HEK293 (cell line): Measurements from ENCODE around the gene DDR1.

Source experiments
- ATF2 ChIP-seq: fragments of 450-650 bp; formaldehyde crosslinking; IDR thresholded peaks from 2 replicates; pipeline ENCODE4 v1.5.1; 2016; ENCODE audit warnings: missing biosample characterization, missing genetic modification characterization, low read depth
- HOXA7 ChIP-seq: sonication (generic); formaldehyde crosslinking; IDR thresholded peaks from 2 replicates; pipeline ENCODE4 v1.8.1; 2022; ENCODE audit warnings: missing genetic modification reagents, borderline replicate concordance
- KLF16 ChIP-seq: fragments of 450-650 bp; formaldehyde crosslinking; IDR thresholded peaks from 2 replicates; pipeline ENCODE4 v1.5.1; 2017; ENCODE audit warnings: missing biosample characterization, missing genetic modification characterization
- KLF7 ChIP-seq: fragments of 450-650 bp; formaldehyde crosslinking; IDR thresholded peaks from 2 replicates; pipeline ENCODE4 v1.5.1; 2016; ENCODE audit warnings: missing biosample characterization, missing genetic modification characterization, borderline replicate concordance
- KLF8 ChIP-seq: fragments of 450-650 bp; formaldehyde crosslinking; IDR thresholded peaks from 2 replicates; pipeline ENCODE4 v1.5.1; 2016; ENCODE audit warnings: missing biosample characterization, missing genetic modification characterization
- REPIN1 ChIP-seq: fragments of 450-650 bp; formaldehyde crosslinking; IDR thresholded peaks from 2 replicates; pipeline ENCODE4 v1.5.1; 2017; ENCODE audit warnings: missing biosample characterization, missing genetic modification characterization, low read depth
- SCRT2 ChIP-seq: fragments of 450-650 bp; formaldehyde crosslinking; IDR thresholded peaks from 2 replicates; pipeline ENCODE4 v1.5.1; 2016; ENCODE audit warnings: missing biosample characterization, missing genetic modification characterization
- SP2 ChIP-seq: fragments of 450-650 bp; formaldehyde crosslinking; IDR thresholded peaks from 2 replicates; pipeline ENCODE4 v1.5.1; 2016; ENCODE audit warnings: missing biosample characterization, missing genetic modification characterization
- SP3 ChIP-seq: fragments of 450-650 bp; formaldehyde crosslinking; IDR thresholded peaks from 2 replicates; pipeline ENCODE4 v1.5.1; 2016; ENCODE audit warnings: missing biosample characterization, missing genetic modification characterization
- SP7 ChIP-seq: fragments of 450-650 bp; formaldehyde crosslinking; IDR thresholded peaks from 2 replicates; pipeline ENCODE4 v1.5.1; 2016; ENCODE audit warnings: missing biosample characterization, missing genetic modification characterization
- WT1 ChIP-seq: fragments of 450-650 bp; formaldehyde crosslinking; IDR thresholded peaks from 2 replicates; pipeline ENCODE4 v1.5.1; 2016; ENCODE audit warnings: missing biosample characterization, missing genetic modification characterization
- ZBTB20 ChIP-seq: fragments of 450-650 bp; formaldehyde crosslinking; IDR thresholded peaks from 2 replicates; pipeline ENCODE4 v1.5.1; 2016; ENCODE audit warnings: missing biosample characterization, missing genetic modification characterization
- ZNF146 ChIP-seq: fragments of 450-650 bp; formaldehyde crosslinking; IDR thresholded peaks from 2 replicates; pipeline ENCODE4 v1.5.1; 2016; ENCODE audit warnings: missing biosample characterization, missing genetic modification characterization
- ZNF148 ChIP-seq: fragments of 450-650 bp; formaldehyde crosslinking; IDR thresholded peaks from 2 replicates; pipeline ENCODE4 v1.5.0; 2017; ENCODE audit warnings: missing biosample characterization, missing genetic modification characterization, borderline replicate concordance
- ZNF155 ChIP-seq: fragments of 450-650 bp; formaldehyde crosslinking; IDR thresholded peaks from 2 replicates; pipeline ENCODE4 v1.5.1; 2016; ENCODE audit warnings: missing biosample characterization, missing genetic modification characterization
- ZNF2 ChIP-seq: fragments of 450-650 bp; formaldehyde crosslinking; IDR thresholded peaks from 2 replicates; pipeline ENCODE4 v1.5.1; 2016; ENCODE audit warnings: missing biosample characterization, missing genetic modification characterization
- ZNF239 ChIP-seq: fragments of 450-650 bp; formaldehyde crosslinking; IDR thresholded peaks from 2 replicates; pipeline ENCODE4 v1.5.1; 2016; ENCODE audit warnings: missing biosample characterization, missing genetic modification characterization
- ZNF266 ChIP-seq: fragments of 450-650 bp; formaldehyde crosslinking; IDR thresholded peaks from 2 replicates; pipeline ENCODE4 v1.5.1; 2016; ENCODE audit warnings: missing biosample characterization, missing genetic modification characterization, low read depth
- ZNF302 ChIP-seq: fragments of 450-650 bp; formaldehyde crosslinking; IDR thresholded peaks from 2 replicates; pipeline ENCODE4 v1.5.1; 2016; ENCODE audit warnings: missing biosample characterization, missing genetic modification characterization, low read depth
- ZNF350 ChIP-seq: fragments of 450-650 bp; formaldehyde crosslinking; IDR thresholded peaks from 2 replicates; pipeline ENCODE4 v1.5.0; 2017; ENCODE audit warnings: missing biosample characterization, mild to moderate bottlenecking, missing genetic modification characterization
- ZNF391 ChIP-seq: fragments of 450-650 bp; formaldehyde crosslinking; IDR thresholded peaks from 2 replicates; pipeline ENCODE4 v1.5.1; 2016; ENCODE audit warnings: low read depth, missing biosample characterization, missing genetic modification characterization, borderline replicate concordance
- ZNF394 ChIP-seq: fragments of 450-650 bp; formaldehyde crosslinking; IDR thresholded peaks from 2 replicates; pipeline ENCODE4 v1.5.1; 2016; ENCODE audit warnings: missing biosample characterization, missing genetic modification characterization, mild to moderate bottlenecking, moderate library complexity, borderline replicate concordance
- ZNF416 ChIP-seq: fragments of 450-650 bp; formaldehyde crosslinking; IDR thresholded peaks from 2 replicates; pipeline ENCODE4 v1.5.1; 2016; ENCODE audit warnings: missing biosample characterization, missing genetic modification characterization
- ZNF473 ChIP-seq: fragments of 450-650 bp; formaldehyde crosslinking; IDR thresholded peaks from 2 replicates; pipeline ENCODE4 v1.5.1; 2017; ENCODE audit warnings: missing biosample characterization, missing genetic modification characterization
- ZNF514 ChIP-seq: fragments of 450-650 bp; formaldehyde crosslinking; IDR thresholded peaks from 2 replicates; pipeline ENCODE4 v1.5.1; 2016; ENCODE audit warnings: missing biosample characterization, missing genetic modification characterization
- ZNF529 ChIP-seq: fragments of 450-650 bp; formaldehyde crosslinking; IDR thresholded peaks from 2 replicates; pipeline ENCODE4 v1.5.1; 2017; ENCODE audit warnings: missing genetic modification characterization, missing biosample characterization; ENCODE audit not compliant: insufficient replicate concordance
- ZNF624 ChIP-seq: fragments of 450-650 bp; formaldehyde crosslinking; IDR thresholded peaks from 2 replicates; pipeline ENCODE4 v1.5.1; 2017; ENCODE audit warnings: missing biosample characterization, missing genetic modification characterization
- ZNF626 ChIP-seq: fragments of 450-650 bp; sonication (Bioruptor Pico); formaldehyde crosslinking; IDR thresholded peaks from 2 replicates; pipeline ENCODE4 v1.5.1; 2018; ENCODE audit warnings: missing biosample characterization, missing genetic modification characterization, inconsistent platforms
- ZNF76 ChIP-seq: fragments of 450-650 bp; formaldehyde crosslinking; IDR thresholded peaks from 2 replicates; pipeline ENCODE4; 2016; ENCODE audit warnings: low read depth, missing biosample characterization, missing genetic modification characterization, borderline replicate concordance
- TF ChIP-seq, protein P1 (sequence below): sonication (generic); formaldehyde crosslinking; IDR thresholded peaks from 2 replicates; pipeline ENCODE4 v1.8.1; 2022; ENCODE audit warnings: mild to moderate bottlenecking, moderate library complexity, missing genetic modification reagents
- TF ChIP-seq, protein P2 (sequence below): fragments of 450-650 bp; formaldehyde crosslinking; optimal IDR thresholded peaks from 2 replicates; pipeline ENCODE3; 2016; ENCODE audit warnings: missing biosample characterization, mild to moderate bottlenecking, missing genetic modification characterization
- TF ChIP-seq, protein P3 (sequence below): fragments of 450-650 bp; formaldehyde crosslinking; IDR thresholded peaks from 2 replicates; pipeline ENCODE4 v1.5.1; 2016; ENCODE audit warnings: missing biosample characterization, missing genetic modification characterization

The DDR1 gene

DNA sequence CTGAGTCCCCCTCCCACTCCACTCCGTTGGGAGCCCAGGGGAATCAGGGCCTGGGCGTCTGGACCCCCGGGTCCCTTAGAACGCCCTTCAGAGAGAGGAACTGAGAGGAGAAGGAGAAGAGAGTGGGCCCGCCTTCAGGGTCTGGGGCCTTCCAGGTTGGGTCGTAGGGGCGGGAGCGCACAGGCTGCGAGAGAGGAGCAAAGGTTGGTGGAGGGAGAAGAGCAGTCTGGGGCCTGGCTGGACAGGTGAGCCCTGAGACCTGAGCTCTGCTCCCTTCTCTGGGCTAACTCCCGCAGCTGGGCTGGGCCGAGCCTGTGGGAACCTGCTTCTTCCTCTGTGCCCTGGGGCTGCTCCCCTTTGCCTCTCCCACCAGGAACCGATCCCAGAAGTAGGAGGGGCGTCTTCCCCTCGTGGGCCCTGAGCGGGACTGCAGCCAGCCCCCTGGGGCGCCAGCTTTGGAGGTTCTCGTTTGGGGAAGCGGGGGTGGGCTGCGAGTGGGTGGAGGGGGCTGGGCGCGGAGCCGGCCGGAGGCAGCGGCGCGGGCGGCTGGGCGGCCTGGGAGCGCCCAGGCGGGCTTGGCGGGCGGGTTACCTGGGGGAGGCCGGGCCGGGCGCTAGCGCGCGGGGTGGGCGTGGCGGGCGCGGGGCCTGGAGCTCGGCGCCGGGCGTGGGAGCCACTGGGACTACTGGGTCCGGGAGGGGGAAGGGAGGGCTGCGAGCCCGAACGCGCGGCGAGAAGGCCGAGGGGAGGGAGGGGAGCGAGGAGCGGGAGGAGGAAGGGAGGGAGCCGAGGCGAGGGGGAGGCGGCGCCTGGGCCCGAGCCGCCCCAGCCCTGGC lies at the start of gene DDR1 (continued):
- TF ChIP-seq ZNF626 (tag by site-specific recombination) (no peak), ZNF155 (tag by site-specific recombination) (no peak), SCRT2 (tag by site-specific recombination) (no peak), KLF16 (tag by site-specific recombination) (no peak), ZNF514 (no peak), KLF7 (tag by site-specific recombination) (no peak), ATF2 (no peak), ZNF529 (tag by site-specific recombination) (no peak), ZNF391 (tag by site-specific recombination) (no peak), ZNF239 (tag by site-specific recombination) (no peak), ZNF76 (tag by site-specific recombination) (peak; percentile 48; the same call in 1 of the 2 replicates), ZNF416 (tag by site-specific recombination) (no peak), ZNF473 (no peak), ZNF394 (no peak), SP2 (tag by site-specific recombination) (peak; percentile 53), ZNF302 (tag by site-specific recombination) (no peak), WT1 (peak; percentile 69; the same call in 1 of the 2 replicates), ZBTB20 (tag by site-specific recombination) (no peak), ZNF350 (tag by site-specific recombination) (no peak), SP7 (tag by site-specific recombination) (0 out of 2 replicates have a peak, but pooled peaks have one; percentile 27), ZNF146 (no peak), SP3 (peak; percentile 64), ZNF266 (tag by site-specific recombination) (no peak), KLF8 (tag by site-specific recombination) (no peak), HOXA7 (CRISPR knock-in tag) (no peak), ZNF2 (tag by site-specific recombination) (no peak), ZNF624 (tag by site-specific recombination) (no peak), ZNF148 (no peak), REPIN1 (tag by site-specific recombination) (no peak)
- TF ChIP-seq, protein P1, sequence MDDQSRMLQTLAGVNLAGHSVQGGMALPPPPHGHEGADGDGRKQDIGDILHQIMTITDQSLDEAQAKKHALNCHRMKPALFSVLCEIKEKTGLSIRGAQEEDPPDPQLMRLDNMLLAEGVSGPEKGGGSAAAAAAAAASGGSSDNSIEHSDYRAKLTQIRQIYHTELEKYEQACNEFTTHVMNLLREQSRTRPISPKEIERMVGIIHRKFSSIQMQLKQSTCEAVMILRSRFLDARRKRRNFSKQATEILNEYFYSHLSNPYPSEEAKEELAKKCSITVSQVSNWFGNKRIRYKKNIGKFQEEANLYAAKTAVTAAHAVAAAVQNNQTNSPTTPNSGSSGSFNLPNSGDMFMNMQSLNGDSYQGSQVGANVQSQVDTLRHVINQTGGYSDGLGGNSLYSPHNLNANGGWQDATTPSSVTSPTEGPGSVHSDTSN (CRISPR knock-in tag): no peak
- TF ChIP-seq, protein P2, sequence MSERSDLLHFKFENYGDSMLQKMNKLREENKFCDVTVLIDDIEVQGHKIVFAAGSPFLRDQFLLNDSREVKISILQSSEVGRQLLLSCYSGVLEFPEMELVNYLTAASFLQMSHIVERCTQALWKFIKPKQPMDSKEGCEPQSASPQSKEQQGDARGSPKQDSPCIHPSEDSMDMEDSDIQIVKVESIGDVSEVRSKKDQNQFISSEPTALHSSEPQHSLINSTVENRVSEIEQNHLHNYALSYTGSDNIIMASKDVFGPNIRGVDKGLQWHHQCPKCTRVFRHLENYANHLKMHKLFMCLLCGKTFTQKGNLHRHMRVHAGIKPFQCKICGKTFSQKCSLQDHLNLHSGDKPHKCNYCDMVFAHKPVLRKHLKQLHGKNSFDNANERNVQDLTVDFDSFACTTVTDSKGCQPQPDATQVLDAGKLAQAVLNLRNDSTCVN: peak; percentile 56
- TF ChIP-seq, protein P3, sequence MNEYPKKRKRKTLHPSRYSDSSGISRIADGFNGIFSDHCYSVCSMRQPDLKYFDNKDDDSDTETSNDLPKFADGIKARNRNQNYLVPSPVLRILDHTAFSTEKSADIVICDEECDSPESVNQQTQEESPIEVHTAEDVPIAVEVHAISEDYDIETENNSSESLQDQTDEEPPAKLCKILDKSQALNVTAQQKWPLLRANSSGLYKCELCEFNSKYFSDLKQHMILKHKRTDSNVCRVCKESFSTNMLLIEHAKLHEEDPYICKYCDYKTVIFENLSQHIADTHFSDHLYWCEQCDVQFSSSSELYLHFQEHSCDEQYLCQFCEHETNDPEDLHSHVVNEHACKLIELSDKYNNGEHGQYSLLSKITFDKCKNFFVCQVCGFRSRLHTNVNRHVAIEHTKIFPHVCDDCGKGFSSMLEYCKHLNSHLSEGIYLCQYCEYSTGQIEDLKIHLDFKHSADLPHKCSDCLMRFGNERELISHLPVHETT: no peak
